Measurements from ENCODE around the gene AK8. TPM values are rescaled to one million over a fixed set of nuclear protein-coding genes. Genes with fewer than 3 reads are reported as not detected.
A peak's percentile ranks its signal among the peaks of the same experiment; 100 is the strongest.

The AK8 gene
- polyA plus RNA-seq, 1 donor, result 2.6 TPM

GRCh38 chr9:132903574-132904492, 25.7 kb upstream of the AK8 start:
- Histone ChIP-seq H3K27ac (ENCODE audit: low read length) (no peak overlapping the region), H3K36me3 (ENCODE audit: control insufficient read depth, insufficient read depth, low read length) (peaks cover 73% of the 10 kb centered on the region), H3K4me1 (ENCODE audit: control insufficient read depth, insufficient read depth, low read length) (no peaks in the 10 kb centered on the region), H3K9me3 (ENCODE audit: control insufficient read depth, low read depth, low read length) (no peaks in the 10 kb centered on the region), H3K27me3 (ENCODE audit: control insufficient read depth, insufficient read depth, low read length) (no peaks in the 10 kb centered on the region), H3K4me3 (ENCODE audit: low read length) (no peak overlapping the region)
- no peak for DNase-seq
- 100% methylated on average over 1 of the region's 13 CpGs for WGBS (ENCODE audit: insufficient coverage, low lambda C conversion rate)

DNA sequence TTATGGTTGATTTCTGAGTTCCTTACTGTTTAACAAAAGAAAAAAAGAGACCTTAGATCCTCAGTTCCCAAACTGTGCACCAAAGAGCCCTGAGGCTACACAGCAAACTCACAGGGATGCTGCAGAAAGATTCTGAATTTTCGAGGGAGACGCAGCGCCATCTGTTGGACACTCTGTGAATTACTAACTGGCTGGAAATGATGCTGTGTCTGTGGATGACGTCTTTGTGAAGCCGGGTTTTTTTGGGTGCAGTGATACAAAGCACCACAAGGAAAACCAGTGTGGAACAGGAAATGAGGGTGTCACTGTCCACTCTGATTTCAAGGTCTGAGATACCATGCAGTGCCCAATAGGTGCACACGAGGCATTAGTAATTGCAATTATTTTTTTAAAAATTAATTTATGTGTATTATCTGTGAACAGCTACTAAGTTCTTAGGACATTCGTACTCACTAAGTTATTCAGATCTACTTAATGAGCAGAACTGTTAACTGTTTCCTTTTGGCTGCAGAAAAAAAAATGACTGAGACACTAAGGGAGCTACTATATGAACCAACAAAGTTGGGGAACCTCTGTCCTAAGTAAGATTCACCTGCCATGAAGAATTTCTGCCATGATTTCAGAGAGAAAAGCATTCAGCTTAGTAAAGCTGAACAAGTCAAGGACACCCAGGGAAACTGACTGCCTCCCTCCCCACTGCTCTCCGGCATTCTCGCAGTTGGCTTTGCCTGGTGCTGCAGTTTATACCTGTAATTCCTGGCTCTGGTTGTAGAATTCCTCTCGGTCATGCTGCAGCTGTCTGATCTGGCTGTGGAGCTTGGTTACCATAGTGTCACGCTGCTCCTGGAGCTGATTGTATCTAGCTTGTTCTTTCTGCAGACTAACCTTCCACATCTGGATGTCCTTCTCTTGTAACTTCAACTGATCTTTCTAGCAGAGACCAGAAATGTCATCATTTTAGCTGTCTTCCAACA, 24.1 kb upstream of the AK8 start:
- DNase-seq, result peak; percentile 49 to 55
- Histone ChIP-seq H3K9me3 (ENCODE audit: control insufficient read depth, low read depth, low read length) (no peaks in the 10 kb centered on the region), H3K36me3 (ENCODE audit: control insufficient read depth, insufficient read depth, low read length) (peaks cover 83% of the 10 kb centered on the region), H3K27me3 (ENCODE audit: control insufficient read depth, insufficient read depth, low read length) (no peaks in the 10 kb centered on the region), H3K4me1 (ENCODE audit: control insufficient read depth, insufficient read depth, low read length) (no peaks in the 10 kb centered on the region), H3K4me3 (ENCODE audit: low read length) (no peak overlapping the region), H3K27ac (ENCODE audit: low read length) (no peak overlapping the region)
- 79% methylated on average over 2 of the region's 11 CpGs for WGBS (ENCODE audit: insufficient coverage, low lambda C conversion rate)

DNA sequence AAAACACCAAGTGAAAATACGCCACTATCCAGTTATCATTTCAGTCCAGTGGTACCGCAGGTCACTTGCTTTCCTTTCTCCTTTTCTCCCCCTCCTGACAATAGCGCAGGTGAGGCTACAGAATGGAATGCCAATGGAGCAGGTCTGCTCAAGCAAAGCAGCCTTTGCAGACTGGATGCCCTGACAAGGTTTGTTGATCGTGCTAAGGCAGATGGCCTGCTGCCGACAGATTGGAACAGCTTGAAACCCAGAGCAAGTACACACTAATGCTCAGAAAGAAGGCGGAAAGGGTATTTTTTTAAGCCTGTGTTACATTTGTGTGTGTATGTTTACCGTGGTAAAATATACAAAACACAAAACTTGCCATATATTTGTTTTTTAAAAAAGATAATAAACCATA, 20.0 kb upstream of the AK8 start:
- H3K9me3 ChIP-seq (ENCODE audit: control insufficient read depth, low read depth, low read length), result no peaks in the 10 kb centered on the region
- H3K36me3 ChIP-seq (ENCODE audit: control insufficient read depth, insufficient read depth, low read length), result peaks cover 79% of the 10 kb centered on the region
- no peak for DNase-seq
- no peak overlapping the region for H3K4me3 ChIP-seq (ENCODE audit: low read length)
- 80% methylated on average over 2 of the region's 7 CpGs for WGBS (ENCODE audit: insufficient coverage, low lambda C conversion rate)
- H3K27ac ChIP-seq (ENCODE audit: low read length), result no peak overlapping the region
- H3K27me3 ChIP-seq (ENCODE audit: control insufficient read depth, insufficient read depth, low read length), result no peaks in the 10 kb centered on the region
- no peaks in the 10 kb centered on the region for H3K4me1 ChIP-seq (ENCODE audit: control insufficient read depth, insufficient read depth, low read length)

DNA sequence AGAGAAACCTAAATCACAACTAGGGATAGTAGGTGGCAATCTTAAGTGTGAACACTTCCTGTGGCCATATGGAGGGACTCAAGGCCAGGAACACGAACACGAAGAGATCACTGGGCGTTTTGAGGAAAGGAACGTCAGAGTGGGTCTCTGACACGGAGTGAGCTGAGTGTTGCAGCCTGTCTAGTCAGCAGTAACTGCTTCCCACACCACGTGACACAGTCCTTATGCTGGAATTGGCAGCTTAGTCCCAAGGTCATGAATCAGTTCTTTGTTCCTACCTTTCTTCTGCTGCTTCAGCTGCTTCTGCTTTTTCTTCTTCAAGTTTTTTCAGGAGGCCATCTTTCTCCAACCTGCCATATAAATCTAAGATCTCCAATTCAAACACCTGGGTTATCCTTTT, 18.8 kb upstream of the AK8 start:
- H3K9me3 ChIP-seq (ENCODE audit: control insufficient read depth, low read depth, low read length), result no peaks in the 10 kb centered on the region
- H3K27me3 ChIP-seq (ENCODE audit: control insufficient read depth, insufficient read depth, low read length), result no peaks in the 10 kb centered on the region
- WGBS (ENCODE audit: insufficient coverage, low lambda C conversion rate), result no CpG with 5 or more reads among the region's 6 CpGs
- DNase-seq, result no peak
- H3K27ac ChIP-seq (ENCODE audit: low read length), result no peak overlapping the region
- peaks cover 80% of the 10 kb centered on the region for H3K36me3 ChIP-seq (ENCODE audit: control insufficient read depth, insufficient read depth, low read length)
- H3K4me3 ChIP-seq (ENCODE audit: low read length), result no peak overlapping the region
- no peaks in the 10 kb centered on the region for H3K4me1 ChIP-seq (ENCODE audit: control insufficient read depth, insufficient read depth, low read length)

- Histone ChIP-seq H3K4me3 (ENCODE audit: low read length) (no peak overlapping the region), H3K36me3 (ENCODE audit: control insufficient read depth, insufficient read depth, low read length) (peaks cover 77% of the 10 kb centered on the region), H3K4me1 (ENCODE audit: control insufficient read depth, insufficient read depth, low read length) (no peaks in the 10 kb centered on the region), H3K27me3 (ENCODE audit: control insufficient read depth, insufficient read depth, low read length) (no peaks in the 10 kb centered on the region), H3K27ac (ENCODE audit: low read length) (no peak overlapping the region), H3K9me3 (ENCODE audit: control insufficient read depth, low read depth, low read length) (no peaks in the 10 kb centered on the region)
- DNase-seq, result no peak
- no CpG with 5 or more reads among the region's 13 CpGs for WGBS (ENCODE audit: insufficient coverage, low lambda C conversion rate)
Measured at GRCh38 chr9:132896264-132896663, 18.2 kb upstream of the AK8 start.

GRCh38 chr9:132894862-132895835, 17.1 kb upstream of the AK8 start:
- H3K27me3 ChIP-seq (ENCODE audit: control insufficient read depth, insufficient read depth, low read length), result no peaks in the 10 kb centered on the region
- H3K9me3 ChIP-seq (ENCODE audit: control insufficient read depth, low read depth, low read length), result no peaks in the 10 kb centered on the region
- peaks cover 66% of the 10 kb centered on the region for H3K36me3 ChIP-seq (ENCODE audit: control insufficient read depth, insufficient read depth, low read length)
- no peak for DNase-seq
- WGBS (ENCODE audit: insufficient coverage, low lambda C conversion rate), result 68% methylated on average over 3 of the region's 9 CpGs
- H3K4me3 ChIP-seq (ENCODE audit: low read length), result no peak overlapping the region
- H3K4me1 ChIP-seq (ENCODE audit: control insufficient read depth, insufficient read depth, low read length), result no peaks in the 10 kb centered on the region
- no peak overlapping the region for H3K27ac ChIP-seq (ENCODE audit: low read length)

- H3K27ac ChIP-seq (ENCODE audit: low read length), result no peak overlapping the region
- peak; percentile 29 to 57 for DNase-seq
- no peak overlapping the region for H3K4me3 ChIP-seq (ENCODE audit: low read length)
- H3K36me3 ChIP-seq (ENCODE audit: control insufficient read depth, insufficient read depth, low read length), result peaks cover 58% of the 10 kb centered on the region
- 100% methylated on average over 2 of the region's 5 CpGs for WGBS (ENCODE audit: insufficient coverage, low lambda C conversion rate)
- H3K4me1 ChIP-seq (ENCODE audit: control insufficient read depth, insufficient read depth, low read length), result no peaks in the 10 kb centered on the region
- H3K27me3 ChIP-seq (ENCODE audit: control insufficient read depth, insufficient read depth, low read length), result no peaks in the 10 kb centered on the region
- H3K9me3 ChIP-seq (ENCODE audit: control insufficient read depth, low read depth, low read length), result no peaks in the 10 kb centered on the region
Measured at GRCh38 chr9:132894346-132894745, 16.3 kb upstream of the AK8 start.

DNA sequence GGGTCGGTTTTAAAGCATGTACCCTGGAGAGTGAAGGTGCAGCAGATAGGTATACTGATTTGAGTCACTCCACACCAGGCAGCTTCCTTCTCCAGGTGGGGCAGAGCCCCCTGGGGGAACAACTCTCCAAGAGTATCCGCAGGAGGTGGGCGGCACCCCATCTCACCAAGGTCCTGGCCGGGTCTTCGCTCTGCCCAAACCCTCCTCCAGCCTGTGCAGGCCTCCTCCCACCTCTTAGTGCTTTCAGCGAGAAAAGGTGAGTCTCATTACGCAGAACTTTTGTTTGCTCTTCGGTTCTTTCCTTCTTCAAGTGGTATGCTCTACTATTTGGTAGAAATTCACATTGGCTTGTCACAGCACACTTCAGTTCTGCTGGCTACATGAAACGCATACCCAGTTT, 14.3 kb upstream of the AK8 start:
- H3K27me3 ChIP-seq (ENCODE audit: control insufficient read depth, insufficient read depth, low read length), result no peaks in the 10 kb centered on the region
- no peaks in the 10 kb centered on the region for H3K9me3 ChIP-seq (ENCODE audit: control insufficient read depth, low read depth, low read length)
- no peak overlapping the region for H3K4me3 ChIP-seq (ENCODE audit: low read length)
- no peak overlapping the region for H3K27ac ChIP-seq (ENCODE audit: low read length)
- no CpG with 5 or more reads among the region's 9 CpGs for WGBS (ENCODE audit: insufficient coverage, low lambda C conversion rate)
- no peaks in the 10 kb centered on the region for H3K4me1 ChIP-seq (ENCODE audit: control insufficient read depth, insufficient read depth, low read length)
- no peak for DNase-seq
- H3K36me3 ChIP-seq (ENCODE audit: control insufficient read depth, insufficient read depth, low read length), result peaks cover 42% of the 10 kb centered on the region

DNA sequence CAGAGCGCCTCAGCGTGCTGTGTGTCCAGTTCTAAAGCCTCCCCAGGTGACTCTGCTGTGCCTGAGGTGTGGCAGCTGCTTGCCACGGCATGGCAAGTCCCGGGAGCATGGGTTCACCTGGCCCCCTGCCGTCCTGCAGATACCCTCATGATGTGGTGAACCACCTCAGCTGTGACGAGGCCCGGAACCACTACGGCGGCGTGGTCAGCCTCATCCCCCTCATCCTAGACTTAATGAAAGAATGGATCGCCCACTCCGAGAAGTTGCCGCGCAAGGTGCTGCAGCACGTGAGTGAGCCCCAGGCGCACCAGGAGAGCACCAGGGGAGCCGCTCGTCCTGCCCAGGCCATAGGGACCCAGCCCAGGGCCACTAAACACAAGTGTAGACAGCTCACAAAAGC, 10.1 kb upstream of the AK8 start:
- H3K27me3 ChIP-seq (ENCODE audit: control insufficient read depth, insufficient read depth, low read length), result no peaks in the 10 kb centered on the region
- no CpG with 5 or more reads among the region's 18 CpGs for WGBS (ENCODE audit: insufficient coverage, low lambda C conversion rate)
- DNase-seq, result no peak
- no peak overlapping the region for H3K27ac ChIP-seq (ENCODE audit: low read length)
- H3K9me3 ChIP-seq (ENCODE audit: control insufficient read depth, low read depth, low read length), result no peaks in the 10 kb centered on the region
- no peak overlapping the region for H3K4me3 ChIP-seq (ENCODE audit: low read length)
- no peaks in the 10 kb centered on the region for H3K4me1 ChIP-seq (ENCODE audit: control insufficient read depth, insufficient read depth, low read length)
- peaks cover 10% of the 10 kb centered on the region for H3K36me3 ChIP-seq (ENCODE audit: control insufficient read depth, insufficient read depth, low read length)
